ENCODE data around the gene RGS11. TPM values are rescaled to one million over a fixed set of nuclear protein-coding genes. Genes with fewer than 3 reads are reported as not detected.

Gene RGS11
- total RNA-seq, 1 donor = 0.36 TPM

GRCh38 chr16:282491-282890 is 6.7 kb upstream of the RGS11 start:
- Histone ChIP-seq H3K4me1 (ENCODE audit: insufficient read depth, low read length) (no peaks in the 10 kb centered on the region), H3K27me3 (ENCODE audit: insufficient read depth, low read length) (peaks cover 17% of the 10 kb centered on the region), H4K20me1 (ENCODE audit: insufficient read depth, low read length) (no peaks in the 10 kb centered on the region), H2AFZ (ENCODE audit: low read length) (no peak overlapping the region), H3K27ac (ENCODE audit: low read depth, low read length) (no peak overlapping the region), H3K36me3 (ENCODE audit: insufficient read depth, low read length) (no peaks in the 10 kb centered on the region), H3K4me2 (ENCODE audit: insufficient read depth, low read length) (no peak overlapping the region), H3K4me3 (ENCODE audit: insufficient read depth, low read length) (no peak overlapping the region), H3K9me3 (ENCODE audit: low read depth, low read length) (no peaks in the 10 kb centered on the region), H3K79me2 (ENCODE audit: insufficient read depth, low read length) (no peaks in the 10 kb centered on the region)
- no peak for TF ChIP-seq CTCF (IDR thresholded peaks at IDR 0.05; ENCODE audit: extremely low read depth, low read depth, low read length)
- DNase-seq (ENCODE audit: insufficient read length, low spot score, missing footprints) = no peak

GRCh38 chr16:281660-282255 is 6.0 kb upstream of the RGS11 start:
- H3K4me2 ChIP-seq (ENCODE audit: insufficient read depth, low read length) = no peak overlapping the region
- H3K36me3 ChIP-seq (ENCODE audit: insufficient read depth, low read length) = no peaks in the 10 kb centered on the region
- H4K20me1 ChIP-seq (ENCODE audit: insufficient read depth, low read length) = no peaks in the 10 kb centered on the region
- H3K4me3 ChIP-seq (ENCODE audit: insufficient read depth, low read length) = no peak overlapping the region
- no peak for DNase-seq (ENCODE audit: insufficient read length, low spot score, missing footprints)
- no peak for TF ChIP-seq CTCF (IDR thresholded peaks at IDR 0.05; ENCODE audit: extremely low read depth, low read depth, low read length)
- no peaks in the 10 kb centered on the region for H3K79me2 ChIP-seq (ENCODE audit: insufficient read depth, low read length)
- peaks cover 17% of the 10 kb centered on the region for H3K27me3 ChIP-seq (ENCODE audit: insufficient read depth, low read length)
- H2AFZ ChIP-seq (ENCODE audit: low read length) = no peak overlapping the region
- no peaks in the 10 kb centered on the region for H3K4me1 ChIP-seq (ENCODE audit: insufficient read depth, low read length)
- H3K9me3 ChIP-seq (ENCODE audit: low read depth, low read length) = no peaks in the 10 kb centered on the region
- H3K27ac ChIP-seq (ENCODE audit: low read depth, low read length) = no peak overlapping the region

GRCh38 chr16:280991-281659 is 5.4 kb upstream of the RGS11 start:
- peaks cover 23% of the 10 kb centered on the region for H3K27me3 ChIP-seq (ENCODE audit: insufficient read depth, low read length)
- no peak overlapping the region for H2AFZ ChIP-seq (ENCODE audit: low read length)
- H3K4me3 ChIP-seq (ENCODE audit: insufficient read depth, low read length) = no peak overlapping the region
- H3K4me1 ChIP-seq (ENCODE audit: insufficient read depth, low read length) = no peaks in the 10 kb centered on the region
- H3K4me2 ChIP-seq (ENCODE audit: insufficient read depth, low read length) = no peak overlapping the region
- no peak for DNase-seq (ENCODE audit: insufficient read length, low spot score, missing footprints)
- TF ChIP-seq CTCF (IDR thresholded peaks at IDR 0.05; ENCODE audit: extremely low read depth, low read depth, low read length) = no peak
- no peak overlapping the region for H3K27ac ChIP-seq (ENCODE audit: low read depth, low read length)
- no peaks in the 10 kb centered on the region for H3K9me3 ChIP-seq (ENCODE audit: low read depth, low read length)
- no peaks in the 10 kb centered on the region for H4K20me1 ChIP-seq (ENCODE audit: insufficient read depth, low read length)
- H3K36me3 ChIP-seq (ENCODE audit: insufficient read depth, low read length) = no peaks in the 10 kb centered on the region
- no peaks in the 10 kb centered on the region for H3K79me2 ChIP-seq (ENCODE audit: insufficient read depth, low read length)

- DNase-seq (ENCODE audit: insufficient read length, low spot score, missing footprints) = peak; percentile 95
- Histone ChIP-seq H3K27me3 (ENCODE audit: insufficient read depth, low read length) (peaks cover 24% of the 10 kb centered on the region), H3K4me3 (ENCODE audit: insufficient read depth, low read length) (no peak within 1 kb of the TSS), H4K20me1 (ENCODE audit: insufficient read depth, low read length) (no peaks in the 10 kb centered on the region), H3K79me2 (ENCODE audit: insufficient read depth, low read length) (no peaks in the 10 kb centered on the region), H2AFZ (ENCODE audit: low read length) (no peak within 1 kb of the TSS), H3K27ac (ENCODE audit: low read depth, low read length) (no peak within 1 kb of the TSS), H3K9me3 (ENCODE audit: low read depth, low read length) (no peaks in the 10 kb centered on the region), H3K4me1 (ENCODE audit: insufficient read depth, low read length) (no peaks in the 10 kb centered on the region), H3K4me2 (ENCODE audit: insufficient read depth, low read length) (no peak within 1 kb of the TSS), H3K36me3 (ENCODE audit: insufficient read depth, low read length) (no peaks in the 10 kb centered on the region)
- TF ChIP-seq CTCF (IDR thresholded peaks at IDR 0.05; ENCODE audit: extremely low read depth, low read depth, low read length) = no peak
Observed at GRCh38 chr16:280552-280951, 4.8 kb upstream of the RGS11 start, which contains the start of gene ARHGDIG. ARHGDIG (plus strand) TSS chr16:280591; CDS start chr16:280681, 90 bp downstream.
